22Rv1 (cell line): ENCODE results near the gene DYNLT1.
"Not testable (repeated sequence)": the region's sequence is repeated elsewhere in the genome, so short reads cannot be mapped to it uniquely, and the experiment has no call there.

ENCODE experiments used
- H3K27ac ChIP-seq: fragments of 450-650 bp; 2 replicates; pipeline ENCODE4 v1.5.1; 2017
- CTCF ChIP-seq: fragments of 450-650 bp; IDR thresholded peaks from 2 replicates; pipeline ENCODE4 v1.5.1; 2017; ENCODE audit warnings: mild to moderate bottlenecking
- ZFX ChIP-seq: fragments of 450-650 bp; IDR thresholded peaks from 2 replicates; pipeline ENCODE4 v1.6.1; 2017; ENCODE audit warnings: antibody characterized with exemption, borderline replicate concordance

Gene DYNLT1

GRCh38 chr6:158609455-158610155 is 34.9 kb downstream of the DYNLT1 start:
- no peak for TF ChIP-seq CTCF
- TF ChIP-seq ZFX, result no peak
- no peak overlapping the region for H3K27ac ChIP-seq

GRCh38 chr6:158608221-158608620 is 36.3 kb downstream of the DYNLT1 start:
- no peak for TF ChIP-seq CTCF
- TF ChIP-seq ZFX, result no peak
- no peak overlapping the region for H3K27ac ChIP-seq

- TF ChIP-seq ZFX (no peak), CTCF (no peak)
- H3K27ac ChIP-seq, result no peak overlapping the region
Observed at GRCh38 chr6:158607411-158608170, 37.0 kb downstream of the DYNLT1 start.

- no peak for TF ChIP-seq CTCF
- no peak for TF ChIP-seq ZFX
- no peak overlapping the region for H3K27ac ChIP-seq
Observed at GRCh38 chr6:158606935-158607334, 37.6 kb downstream of the DYNLT1 start.

GRCh38 chr6:158606011-158606410 is 38.5 kb downstream of the DYNLT1 start:
- H3K27ac ChIP-seq, result not testable (repeated sequence)

- H3K27ac ChIP-seq, result no peak overlapping the region
- no peak for TF ChIP-seq ZFX
- peak; percentile 80 for TF ChIP-seq CTCF
Observed at GRCh38 chr6:158605266-158605878, 39.2 kb downstream of the DYNLT1 start.

GRCh38 chr6:158604048-158604406 is 40.5 kb downstream of the DYNLT1 start:
- TF ChIP-seq ZFX, result no peak
- TF ChIP-seq CTCF, result no peak

More at GRCh38 chr6:158604048-158604406, 40.5 kb downstream of the DYNLT1 start:
- H3K27ac ChIP-seq, result no peak overlapping the region
